Measurements from ENCODE around the gene SPRED3.
A peak's percentile ranks its signal among the peaks of the same experiment; 100 is the strongest.

Gene SPRED3

GRCh38 chr19:38373907-38374331 lies 14.6 kb upstream of the SPRED3 start:
- DNase-seq, result no peak

- peak; percentile 99 to 100 (median 100) for DNase-seq
These were observed 14.0 kb upstream of the SPRED3 start, which contains the start of gene PSMD8 for GRCh38 chr19:38374332-38375097. Gene PSMD8 (plus strand): TSS chr19:38374571. CDS start chr19:38374602, 31 bp downstream.

- no peak for DNase-seq
These were observed 13.4 kb upstream of the SPRED3 start for GRCh38 chr19:38375098-38375493.

GRCh38 chr19:38375748-38376147 lies 12.7 kb upstream of the SPRED3 start:
- peak in 2 of 4 experiments; percentile 11 to 23 for DNase-seq

- DNase-seq, result no peak
These were observed 11.9 kb upstream of the SPRED3 start for GRCh38 chr19:38376576-38376975.

GRCh38 chr19:38377052-38377451 lies 11.4 kb upstream of the SPRED3 start:
- DNase-seq, result no peak

GRCh38 chr19:38378866-38379265 lies 9.6 kb upstream of the SPRED3 start:
- no peak for DNase-seq

GRCh38 chr19:38381138-38381537 lies 7.4 kb upstream of the SPRED3 start:
- no peak for DNase-seq

- DNase-seq, result no peak
These were observed 5.3 kb upstream of the SPRED3 start for GRCh38 chr19:38383184-38383583.

GRCh38 chr19:38383743-38384142 lies 4.8 kb upstream of the SPRED3 start:
- no peak for DNase-seq

- peak in 1 of 4 experiments; percentile 22 for DNase-seq
These were observed 4.1 kb upstream of the SPRED3 start for GRCh38 chr19:38384209-38385027.

- DNase-seq, result peak in 1 of 4 experiments; percentile 8
These were observed 3.3 kb upstream of the SPRED3 start for GRCh38 chr19:38385057-38385803.

- DNase-seq, result peak in 2 of 4 experiments; percentile 10 to 36
These were observed 2.7 kb upstream of the SPRED3 start for GRCh38 chr19:38385804-38386257.

- no peak for DNase-seq
These were observed 2.1 kb upstream of the SPRED3 start for GRCh38 chr19:38386300-38386970.

- peak; percentile 65 to 90 (median 83) for DNase-seq
These were observed 1.4 kb upstream of the SPRED3 start for GRCh38 chr19:38386971-38387549.

- DNase-seq, result peak; percentile 64 to 82 (median 74)
These were observed 748 bp upstream of the SPRED3 start, which contains the start of gene GGN for GRCh38 chr19:38387550-38388348. Gene GGN (minus strand): TSS chr19:38388034. CDS start chr19:38387261, 773 bp downstream.

- DNase-seq, result peak; percentile 20 to 48 (median 40)
These were observed 816 bp downstream of the SPRED3 start for GRCh38 chr19:38389101-38389925.

- DNase-seq, result no peak
These were observed 1.7 kb downstream of the SPRED3 start for GRCh38 chr19:38389957-38390924.
